GM18508 (cell line): ENCODE measurements around the gene FALEC.
"Not testable (repeated sequence)": the region's sequence is repeated elsewhere in the genome, so short reads cannot be mapped to it uniquely, and the experiment has no call there.

Experiments used
- ATAC-seq: cut with Tn5 transposase; IDR thresholded peaks from one replicate; pipeline ENCODE4 v1.9.1; 2021; ENCODE audit warnings: moderate number of reproducible peaks; ENCODE audit not compliant: insufficient read depth, unreplicated experiment

The FALEC gene

DNA sequence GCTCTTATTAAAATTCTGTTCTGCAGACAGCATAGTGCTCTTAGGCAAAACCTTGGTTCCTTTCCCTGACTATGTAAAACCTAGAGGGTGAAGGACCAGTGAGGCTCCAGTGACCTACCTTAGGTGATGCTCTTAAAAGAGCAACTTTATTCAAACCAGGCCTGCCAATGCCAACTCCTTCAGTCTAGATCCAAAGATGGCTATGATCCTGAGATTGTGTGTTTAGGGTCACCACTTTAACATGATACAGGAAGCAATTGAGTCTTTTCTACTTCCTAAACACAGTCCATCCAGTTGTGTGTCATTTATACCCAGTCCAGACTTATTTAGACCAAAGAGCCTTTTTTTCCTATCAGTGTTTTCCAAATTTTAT is 53.0 kb downstream of the FALEC start:
- ATAC-seq = no peak

DNA sequence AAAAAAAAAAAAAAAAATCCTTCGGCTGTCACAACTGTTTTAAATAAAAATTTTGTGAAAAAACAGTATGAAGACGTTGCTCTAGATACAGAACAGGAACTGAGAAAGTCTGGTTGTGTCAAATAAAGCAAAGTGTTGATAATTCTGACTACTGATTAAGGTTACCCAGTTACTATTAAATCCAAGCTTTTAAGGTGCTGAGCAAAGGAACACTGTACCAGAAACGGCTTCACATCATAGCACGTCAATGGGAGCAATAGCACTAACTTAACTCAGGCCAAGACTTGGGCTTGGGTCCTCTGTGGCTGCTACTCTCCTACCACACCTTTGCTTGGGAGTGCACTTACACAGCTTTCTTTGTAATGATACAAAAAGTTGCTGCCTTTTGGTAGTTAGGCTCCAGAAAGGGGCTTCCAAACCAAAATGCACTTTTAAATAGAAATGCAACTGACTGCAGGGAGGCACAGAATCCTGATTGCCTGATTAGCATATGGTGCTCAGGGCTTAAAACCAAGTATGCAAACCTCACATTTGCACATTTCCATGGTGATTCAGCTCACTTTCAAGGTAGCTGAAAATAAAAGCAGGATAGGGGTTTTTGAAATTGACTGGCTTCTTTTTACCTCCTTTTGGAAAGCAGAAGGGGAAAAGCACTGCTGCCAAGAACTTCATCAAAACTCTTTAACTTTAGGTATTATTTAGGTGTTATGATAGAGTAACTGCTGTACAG is 57.5 kb downstream of the FALEC start:
- no peak for ATAC-seq

DNA sequence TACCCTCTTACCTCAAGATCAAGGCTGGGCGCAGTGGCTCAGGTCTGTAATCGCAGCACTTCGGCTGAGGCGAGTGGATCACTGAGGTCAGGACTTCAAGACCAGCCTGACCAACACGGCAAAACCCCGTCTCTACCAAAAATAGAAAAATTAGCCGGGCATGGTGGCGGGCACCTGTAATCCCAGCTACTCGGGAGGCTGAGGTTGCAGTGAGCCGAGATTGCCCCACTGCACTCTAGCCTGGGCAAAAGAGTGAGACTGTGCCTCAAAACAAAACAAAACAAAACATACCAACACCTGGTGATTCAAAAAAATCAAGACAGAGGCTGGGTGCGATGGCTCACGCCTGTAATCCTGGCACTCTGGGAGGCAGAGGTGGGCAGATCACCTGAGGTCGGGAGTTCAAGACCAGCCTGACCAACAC is 58.1 kb downstream of the FALEC start:
- ATAC-seq = not testable (repeated sequence)

DNA sequence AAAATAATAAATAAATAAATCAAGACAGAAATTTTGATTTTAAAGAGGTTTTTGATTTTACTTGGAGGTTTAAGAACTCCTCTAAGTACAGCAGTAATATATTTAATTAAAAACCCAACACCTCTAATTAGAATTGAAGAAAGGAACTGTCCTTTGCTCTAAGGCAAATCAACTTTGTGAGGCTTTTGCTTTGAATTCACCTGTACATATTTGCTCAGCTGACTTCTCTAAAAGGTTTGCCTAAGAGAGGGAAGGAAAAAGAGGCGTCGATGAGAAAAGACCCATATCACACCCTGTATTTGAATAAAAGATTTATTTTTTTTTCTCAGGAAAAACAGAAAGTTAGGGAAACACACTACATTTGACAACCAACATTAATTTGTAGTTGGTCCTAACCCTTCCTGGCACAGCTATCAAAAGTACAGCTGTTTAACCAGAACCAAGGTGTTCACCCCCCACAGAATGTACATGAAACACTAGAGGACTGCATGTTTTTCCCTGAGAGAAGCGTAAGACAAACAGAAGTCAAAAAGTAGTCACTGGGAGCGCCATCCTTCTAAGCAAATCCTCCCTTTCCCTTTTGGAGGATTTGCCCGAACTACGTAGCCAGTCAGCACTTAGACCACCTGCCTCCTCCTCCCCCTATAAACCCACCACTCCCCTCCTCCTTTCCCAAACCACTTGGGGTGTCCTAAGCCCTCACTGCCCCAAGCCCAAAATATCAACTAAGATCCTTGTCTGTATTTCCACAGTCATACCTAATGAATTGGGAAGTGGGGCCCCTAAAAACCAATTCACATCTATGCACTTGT is 58.9 kb downstream of the FALEC start:
- ATAC-seq = no peak

DNA sequence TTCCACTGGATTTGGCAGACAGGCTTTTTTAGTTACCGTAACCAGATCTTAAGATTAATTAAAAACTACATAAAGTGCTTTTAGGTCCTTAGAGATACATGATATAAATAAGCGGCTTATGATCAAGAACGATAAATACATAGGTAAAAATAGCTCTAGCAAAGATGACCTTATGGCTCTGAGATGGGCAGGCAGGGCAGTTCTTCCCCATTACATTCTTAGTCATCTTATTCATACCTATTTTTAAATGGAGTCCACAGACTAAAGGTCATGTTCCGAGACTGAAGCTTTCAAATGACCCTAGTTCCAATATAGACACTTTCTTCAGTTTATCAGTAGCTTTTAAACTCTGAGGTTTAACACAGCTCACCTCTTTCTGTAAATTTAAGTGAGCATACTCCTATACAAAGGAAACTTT is 59.5 kb downstream of the FALEC start:
- ATAC-seq = no peak

DNA sequence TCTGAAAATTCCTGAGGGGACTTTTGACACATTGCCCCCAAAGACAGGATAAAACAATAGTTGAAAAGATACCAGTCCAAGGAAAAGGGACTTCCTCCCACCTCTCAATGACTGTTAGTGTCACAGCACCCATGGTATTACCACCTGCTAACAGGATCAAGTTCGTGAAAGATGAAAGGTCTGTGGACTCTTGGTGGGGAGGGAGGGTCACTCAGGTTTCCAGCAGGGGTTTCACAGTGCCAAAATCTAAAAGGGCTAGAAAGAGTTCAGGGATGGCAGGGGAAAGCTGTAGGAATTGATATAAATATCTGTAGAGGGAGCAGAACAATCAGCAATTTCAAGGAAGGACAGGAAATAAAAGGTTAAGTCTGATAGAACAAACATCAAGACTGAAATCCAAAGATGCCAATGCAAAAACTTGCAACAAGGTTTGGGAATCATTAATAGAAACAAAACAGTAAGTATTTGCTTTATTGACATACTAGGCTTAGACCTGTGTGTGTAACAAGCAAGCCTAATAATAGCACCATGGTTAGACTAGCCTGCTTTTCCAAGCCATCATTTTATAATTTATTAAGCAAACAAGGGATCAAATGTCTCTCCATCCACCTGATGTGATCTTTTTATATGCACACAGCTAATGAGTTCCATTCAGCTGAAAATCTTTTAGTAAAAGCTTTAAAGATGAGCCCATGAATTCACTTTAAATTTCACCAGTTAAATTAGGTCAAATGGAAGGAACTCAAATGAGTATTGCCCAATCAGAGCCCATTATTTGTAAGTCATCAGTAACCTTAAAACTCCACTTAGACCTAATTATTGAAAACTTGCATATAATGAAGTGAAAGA is 60.2 kb downstream of the FALEC start:
- no peak for ATAC-seq

DNA sequence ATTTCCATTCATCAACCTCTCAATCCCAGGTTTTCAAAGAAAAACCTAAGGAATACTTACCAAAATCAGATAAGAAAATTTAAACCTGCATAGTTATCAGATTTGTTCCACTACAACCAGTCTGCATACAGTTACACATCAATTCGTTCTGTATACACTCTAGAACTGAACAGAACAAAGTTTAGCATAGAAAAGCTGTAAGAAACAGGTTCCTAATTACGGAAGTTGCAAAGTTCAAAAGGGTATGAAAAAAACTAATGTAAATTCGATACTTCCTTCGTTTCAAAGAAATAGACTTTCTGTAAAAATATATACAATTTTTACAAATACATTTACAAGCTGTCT is 60.8 kb downstream of the FALEC start:
- ATAC-seq = no peak

DNA sequence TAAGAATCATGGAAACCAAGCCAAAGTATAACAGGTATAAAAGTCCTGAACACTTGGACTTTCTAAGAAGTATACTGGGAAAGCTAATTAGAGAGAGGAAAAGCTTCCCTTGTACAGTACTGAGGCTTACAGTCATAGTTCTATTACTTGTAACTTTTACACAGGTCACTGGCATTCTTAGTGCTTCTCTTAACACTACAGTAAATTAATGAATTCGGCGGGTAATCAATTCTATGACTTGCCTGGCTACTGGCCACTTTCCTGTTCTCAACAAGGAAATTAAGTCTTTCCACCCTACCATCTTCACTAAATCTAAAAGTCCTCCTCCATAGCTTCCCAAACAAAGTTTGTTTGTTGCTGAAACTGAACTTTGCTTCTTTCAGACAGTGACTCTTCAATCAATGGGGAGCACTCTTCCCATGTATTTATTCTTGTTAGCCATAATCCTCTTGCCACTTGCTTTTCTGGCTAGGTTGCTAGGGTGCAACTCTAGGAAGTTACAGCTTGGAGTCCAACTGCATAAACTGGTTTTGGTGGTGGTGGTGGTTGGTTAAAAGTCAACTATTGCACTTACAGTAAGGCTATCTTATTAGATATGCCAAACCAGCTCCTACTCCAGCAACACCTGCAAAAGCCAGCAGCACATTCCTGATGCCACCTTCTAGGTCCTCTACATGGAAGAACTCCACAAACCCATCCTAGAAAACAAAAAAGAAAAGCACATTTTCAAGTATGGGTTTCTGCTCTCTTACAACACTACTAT is 61.4 kb downstream of the FALEC start:
- no peak for ATAC-seq

DNA sequence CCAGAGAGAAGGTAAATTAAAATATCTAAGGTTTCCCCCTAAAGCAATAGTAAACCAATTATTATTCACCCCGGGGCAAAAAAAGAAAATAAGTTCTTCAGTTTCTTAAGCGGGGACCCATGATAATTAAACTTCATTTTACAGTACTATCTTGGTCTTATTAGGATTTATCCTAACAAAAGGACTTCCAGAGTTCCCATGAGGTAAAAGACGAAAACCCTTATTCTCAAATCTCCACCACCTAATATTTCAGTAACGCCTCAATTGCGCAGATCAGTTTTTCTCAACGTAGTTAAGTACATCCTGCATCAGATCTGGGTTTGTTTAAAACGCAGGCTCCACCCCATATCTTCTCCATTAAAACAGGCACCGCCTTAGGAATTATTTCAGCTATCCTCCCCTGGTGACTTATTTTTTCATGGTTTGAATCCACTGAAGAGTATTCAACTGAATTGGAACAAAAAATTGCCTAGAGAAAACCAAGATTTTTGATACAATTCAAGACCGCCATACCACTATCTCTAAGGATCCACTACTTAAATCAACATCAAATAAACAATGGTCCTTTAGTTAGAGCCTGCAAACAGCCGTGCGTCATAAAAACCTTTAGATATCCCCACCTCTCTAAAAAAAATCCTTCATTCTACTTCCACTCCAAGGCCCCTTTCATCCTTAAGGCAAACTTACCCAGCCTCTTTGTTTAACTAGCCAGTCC is 62.2 kb downstream of the FALEC start:
- ATAC-seq = no peak

DNA sequence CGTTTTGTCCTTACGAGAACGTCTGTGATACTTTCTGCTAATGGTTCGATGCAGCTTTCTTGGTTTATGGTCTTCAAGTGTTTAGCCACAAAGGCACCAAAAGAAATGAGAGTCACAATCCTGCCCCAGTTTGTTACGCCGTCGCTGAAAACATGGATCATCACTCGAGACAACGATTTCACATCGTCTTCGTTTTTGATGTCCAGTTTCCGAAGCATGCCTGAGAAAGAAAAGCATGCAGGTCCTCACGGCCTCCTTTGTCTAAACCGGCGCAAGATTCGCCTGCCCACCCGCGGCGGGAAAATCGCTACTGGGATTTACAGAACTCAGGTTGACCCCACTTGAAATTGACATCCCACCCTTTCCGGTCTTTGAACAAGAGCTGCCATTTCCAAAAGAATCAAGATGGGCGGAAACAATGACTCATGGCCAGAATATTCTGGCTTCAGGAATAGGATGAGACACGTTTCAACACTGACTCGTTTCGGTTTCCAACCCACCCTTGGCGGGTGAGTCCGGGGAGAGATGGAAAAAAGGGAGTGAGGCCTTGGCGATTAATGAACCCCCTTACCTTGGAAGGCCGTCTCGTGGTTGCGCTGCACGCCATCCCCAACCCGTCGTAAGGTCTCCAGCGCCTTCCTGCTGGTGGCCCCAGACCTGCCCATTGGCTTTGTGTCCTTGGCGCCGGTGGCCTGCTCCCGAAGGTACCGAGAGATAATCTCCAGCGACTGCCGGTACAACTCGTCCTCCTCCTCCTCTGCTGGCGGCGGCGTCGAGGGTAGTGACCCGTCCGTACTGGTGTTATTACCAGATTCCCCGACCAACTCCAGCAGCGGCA is 62.9 kb downstream of the FALEC start:
- ATAC-seq = no peak

DNA sequence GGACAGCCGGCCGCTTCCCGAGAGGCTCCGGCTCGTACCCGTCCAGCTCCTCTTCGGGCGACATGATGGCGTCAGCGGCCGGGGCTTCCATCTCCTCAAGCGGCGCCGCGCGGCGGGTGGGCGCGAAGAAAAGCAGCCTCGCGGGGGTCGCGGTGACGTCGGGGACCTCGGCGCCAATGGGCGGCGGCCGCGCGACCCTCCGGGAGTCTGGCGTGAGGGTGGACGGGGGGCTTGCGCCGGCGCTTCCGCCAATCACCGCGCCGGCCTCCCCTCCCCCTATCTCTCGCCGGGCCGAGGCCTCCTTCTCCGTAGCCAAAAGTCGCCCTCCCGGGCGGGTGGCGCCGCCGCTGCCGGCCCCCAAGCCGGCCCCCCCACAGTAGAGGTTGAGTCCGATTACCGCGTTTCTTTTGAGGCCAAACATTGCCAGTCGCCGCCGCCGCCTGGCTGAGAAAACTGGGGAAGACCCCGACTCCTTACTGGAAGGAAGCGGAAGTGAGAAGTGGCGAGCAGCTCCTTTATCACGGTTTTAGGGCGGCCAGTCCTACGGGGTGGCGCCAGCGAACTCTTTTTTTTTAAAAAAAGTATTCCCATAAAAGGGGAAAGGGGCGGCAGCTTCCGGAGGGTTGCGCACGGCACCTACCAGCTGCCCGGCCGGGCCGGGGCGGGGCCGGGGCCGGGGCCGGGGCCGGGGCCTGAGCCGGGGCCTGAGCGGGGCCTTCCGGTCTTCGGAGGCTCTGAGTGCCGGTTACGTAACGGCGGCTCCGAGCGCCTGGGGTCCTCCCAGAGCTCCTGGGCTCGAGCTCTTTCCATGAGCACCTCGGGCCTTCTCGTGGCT is 63.8 kb downstream of the FALEC start, which contains the start of gene MCL1:
MCL1 (minus strand) TSS at position 501 of the 835 bp plus-strand sequence; CDS start at position 421, 80 bp downstream.
- ATAC-seq = peak; percentile 82

DNA sequence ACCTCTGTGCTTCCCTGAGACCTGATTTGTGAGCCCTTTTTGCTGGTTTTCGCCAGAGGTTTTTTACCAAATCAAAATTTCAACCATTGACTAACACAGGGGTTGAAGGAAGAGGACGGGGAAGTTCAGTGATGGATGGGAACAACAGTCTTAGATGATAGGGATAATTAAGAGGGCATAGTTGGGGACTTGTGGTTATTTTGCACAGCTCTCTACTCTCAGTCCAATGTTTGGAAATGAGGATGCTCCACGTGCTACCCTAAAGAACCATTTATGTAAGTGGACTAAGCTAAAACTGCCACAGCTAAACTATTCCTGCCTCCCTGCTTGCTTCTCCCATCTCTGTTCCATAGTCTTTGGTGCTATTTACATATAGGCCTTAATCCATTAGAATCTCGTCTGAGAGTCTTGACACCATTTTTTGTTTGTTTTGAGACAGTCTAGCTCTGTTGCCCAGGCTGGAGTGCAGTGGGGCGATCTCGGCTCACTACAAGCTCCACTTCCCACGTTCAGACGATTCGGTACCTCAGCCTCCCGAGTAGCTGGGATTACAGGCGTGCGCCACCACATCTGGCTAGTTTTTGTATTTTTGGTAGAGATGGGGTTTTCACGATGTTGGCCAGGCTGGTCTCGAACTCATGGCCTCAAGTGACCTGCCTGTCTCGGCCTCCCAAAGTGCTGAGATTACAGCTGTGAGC is 64.5 kb downstream of the FALEC start:
- no peak for ATAC-seq

DNA sequence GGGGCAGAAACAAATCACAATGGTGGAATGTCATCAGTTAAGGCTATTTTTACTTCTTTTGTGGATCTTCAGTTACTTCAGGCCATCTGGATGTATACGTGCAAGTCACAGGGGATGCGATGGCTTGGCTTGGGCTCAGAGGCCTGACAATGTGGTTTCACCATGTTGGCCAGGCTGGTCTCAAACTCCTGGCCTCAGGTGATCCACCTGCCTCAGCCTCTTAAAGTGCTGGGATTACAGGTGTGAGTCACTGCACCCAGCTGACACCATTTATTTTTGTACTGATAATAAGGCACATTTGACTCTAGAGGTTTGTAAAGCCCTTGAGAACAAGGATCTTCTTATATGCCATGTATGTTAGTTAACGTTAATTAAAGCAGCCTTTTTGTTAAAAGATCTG is 65.4 kb downstream of the FALEC start:
- not testable (repeated sequence) for ATAC-seq

DNA sequence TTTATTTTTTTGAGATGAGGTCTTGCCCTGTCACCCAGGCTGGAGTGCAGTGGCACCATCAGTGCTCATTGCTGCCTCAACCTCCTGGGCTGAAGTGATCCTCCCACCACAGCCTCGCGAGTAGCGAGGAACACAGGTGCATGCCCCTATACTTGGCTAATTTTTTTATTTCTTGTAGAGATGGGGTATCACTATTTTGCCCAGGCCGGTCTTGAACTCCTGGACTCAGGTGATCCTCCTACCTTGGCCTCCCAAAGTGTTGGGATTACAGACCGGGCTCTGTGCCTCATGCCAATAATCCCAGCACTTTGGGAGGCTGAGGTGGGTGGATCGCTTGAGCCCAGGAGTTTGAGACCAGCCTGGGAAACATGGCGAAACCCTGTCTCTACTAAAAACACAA is 65.9 kb downstream of the FALEC start:
- not testable (repeated sequence) for ATAC-seq

DNA sequence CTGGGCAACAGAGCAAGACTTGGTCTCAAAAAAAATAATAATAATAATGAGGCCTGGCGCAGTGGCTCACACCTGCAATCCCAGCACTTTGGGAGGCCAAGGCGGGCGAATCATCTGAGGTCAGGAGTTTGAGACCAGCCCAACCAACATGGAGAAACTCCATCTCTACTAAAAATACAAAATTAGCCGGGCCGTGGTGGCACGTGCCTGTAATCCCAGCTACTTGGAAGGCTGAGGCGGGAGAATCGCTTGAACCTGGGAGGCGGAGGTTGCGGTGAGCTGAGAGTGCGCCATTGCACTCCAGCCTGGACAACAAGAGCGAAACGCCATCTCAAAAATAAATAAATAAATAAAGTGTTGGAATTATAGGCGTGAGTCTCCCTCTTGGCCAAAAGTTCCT is 66.4 kb downstream of the FALEC start:
- ATAC-seq = not testable (repeated sequence)

DNA sequence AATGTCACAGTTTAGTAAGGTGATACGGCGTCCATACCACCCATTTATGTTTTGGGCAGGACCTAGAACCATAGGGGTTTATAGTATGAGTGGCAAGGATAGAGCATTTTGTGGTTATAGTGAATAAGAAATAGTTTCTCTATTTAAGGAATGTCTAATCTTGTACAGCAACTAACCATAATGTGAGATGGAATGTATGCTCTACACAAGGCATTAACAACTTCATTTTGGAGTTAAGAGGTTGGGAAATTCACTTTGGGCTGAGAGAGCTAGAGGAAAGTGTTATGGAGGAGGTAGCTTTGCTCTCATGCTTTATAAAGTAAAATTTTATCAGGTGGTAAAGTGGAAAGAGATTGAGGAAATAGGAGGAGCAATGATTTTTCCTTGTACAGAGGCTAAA is 66.8 kb downstream of the FALEC start:
- no peak for ATAC-seq
